Vagina (tissue), 2 donors: Measurements from ENCODE around the gene OR5B2. TPM values are rescaled to one million over a fixed set of nuclear protein-coding genes. Genes with fewer than 3 reads are reported as not detected.
"Not testable (repeated sequence)": the region's sequence is repeated elsewhere in the genome, so short reads cannot be mapped to it uniquely, and the experiment has no call there.

ENCODE experiments used
- DNase-seq, 2 donors: peaks; one replicate each; pipeline ENCODE4 v3.0.0-alpha.2; 2017; ENCODE audit errors: extremely low spot score in 2 of 2
- H3K27ac ChIP-seq: fragments of 200-600 bp; sonication (generic); one replicate; pipeline ENCODE4 v1.5.1; 2019
- H3K27me3 ChIP-seq: fragments of 200-600 bp; sonication (generic); one replicate; pipeline ENCODE4 v1.5.1; 2019
- H3K36me3 ChIP-seq, 2 donors: fragments of 200-600 bp; sonication (generic); one replicate each; pipeline ENCODE4 v1.5.1; 2017 to 2019
- H3K4me1 ChIP-seq: fragments of 200-600 bp; sonication (generic); one replicate; pipeline ENCODE4 v1.5.1; 2019
- H3K4me3 ChIP-seq, 2 donors: fragments of 200-600 bp; sonication (generic); 1 replicate in 1 of 2; 2 replicates in 1 of 2; pipeline ENCODE4 v1.5.1; 2016 to 2019
- H3K9me3 ChIP-seq: fragments of 200-600 bp; sonication (generic); one replicate; pipeline ENCODE4 v1.5.1; 2019
- POLR2A ChIP-seq, 2 donors: fragments of 450-650 bp; IDR thresholded peaks; one replicate each; pipeline ENCODE4 v1.6.1; 2017; ENCODE audit warnings: antibody characterized with exemption in 2 of 2, mild to moderate bottlenecking in 2 of 2, moderate library complexity in 2 of 2
- POLR2AphosphoS5 ChIP-seq, 2 donors: sonication (generic); formaldehyde crosslinking; IDR thresholded peaks; one replicate each; pipeline ENCODE4 v1.9.0; 2017; ENCODE audit warnings: antibody characterized with exemption in 2 of 2, mild to moderate bottlenecking in 2 of 2, low read depth in 1 of 2; ENCODE audit not compliant: insufficient read depth in 1 of 2
- intact Hi-C: fragments of 100-400 bp; cut with DNase I; formaldehyde crosslinking; loops from one replicate; pipeline ENCODE4 v1.15.1; 2023
- total RNA-seq: library from RNA; depleted of rRNA; stranded (reverse); fragments of >200 nt; gene quantifications from one replicate; pipeline ENCODE4 v1.2.3, GENCODE V29; 2016
- TF ChIP-seq, protein P1 (sequence below), 3 experiments: fragments of 450-650 bp in 2 of 3; fragments of 200-600 bp in 1 of 3; sonication (generic) in 1 of 3; IDR thresholded peaks; one replicate each; pipeline ENCODE4 v1.5.1; 2017 to 2019; ENCODE audit warnings: antibody characterized with exemption in 3 of 3, mild to moderate bottlenecking in 2 of 3, moderate library complexity in 2 of 3

The OR5B2 gene
- total RNA-seq, 1 donor from 2014 or later, result not detected

DNA sequence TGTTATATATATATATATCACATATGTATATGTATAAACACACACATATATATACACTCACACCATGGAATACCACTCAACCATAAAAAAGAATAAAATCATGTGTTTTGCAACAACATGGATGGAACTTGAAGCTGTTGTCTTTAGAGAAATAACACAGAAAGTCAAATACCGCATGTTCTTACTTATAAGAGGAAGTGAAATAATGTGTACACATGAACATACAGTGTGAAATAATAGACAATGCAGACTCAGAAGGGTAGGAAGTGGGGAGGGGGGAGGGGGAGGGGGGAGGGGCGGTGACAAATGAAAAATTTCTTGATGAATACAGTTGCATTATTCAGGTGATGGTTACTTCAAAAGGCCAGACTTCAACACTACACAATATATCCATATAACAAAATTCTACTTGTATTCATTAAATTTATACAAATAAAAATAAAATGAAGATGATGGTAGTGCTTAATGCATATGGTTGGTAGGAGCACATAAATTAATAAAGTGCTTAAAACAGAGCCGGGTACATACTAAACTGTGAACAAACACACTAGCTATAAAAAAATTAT lies 5.8 kb upstream of the OR5B2 start:
- TF ChIP-seq, protein P1, sequence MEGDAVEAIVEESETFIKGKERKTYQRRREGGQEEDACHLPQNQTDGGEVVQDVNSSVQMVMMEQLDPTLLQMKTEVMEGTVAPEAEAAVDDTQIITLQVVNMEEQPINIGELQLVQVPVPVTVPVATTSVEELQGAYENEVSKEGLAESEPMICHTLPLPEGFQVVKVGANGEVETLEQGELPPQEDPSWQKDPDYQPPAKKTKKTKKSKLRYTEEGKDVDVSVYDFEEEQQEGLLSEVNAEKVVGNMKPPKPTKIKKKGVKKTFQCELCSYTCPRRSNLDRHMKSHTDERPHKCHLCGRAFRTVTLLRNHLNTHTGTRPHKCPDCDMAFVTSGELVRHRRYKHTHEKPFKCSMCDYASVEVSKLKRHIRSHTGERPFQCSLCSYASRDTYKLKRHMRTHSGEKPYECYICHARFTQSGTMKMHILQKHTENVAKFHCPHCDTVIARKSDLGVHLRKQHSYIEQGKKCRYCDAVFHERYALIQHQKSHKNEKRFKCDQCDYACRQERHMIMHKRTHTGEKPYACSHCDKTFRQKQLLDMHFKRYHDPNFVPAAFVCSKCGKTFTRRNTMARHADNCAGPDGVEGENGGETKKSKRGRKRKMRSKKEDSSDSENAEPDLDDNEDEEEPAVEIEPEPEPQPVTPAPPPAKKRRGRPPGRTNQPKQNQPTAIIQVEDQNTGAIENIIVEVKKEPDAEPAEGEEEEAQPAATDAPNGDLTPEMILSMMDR (IDR thresholded peaks at IDR 0.05), result no peak
- TF ChIP-seq POLR2A (IDR thresholded peaks at IDR 0.05), result no peak
- TF ChIP-seq POLR2AphosphoS5 (IDR thresholded peaks at IDR 0.05; ENCODE audit: insufficient read depth in 1 of 2, low read depth in 1 of 2), result no peak
- Histone ChIP-seq H3K4me3 (no peak overlapping the region), H3K27me3 (no peaks in the 10 kb centered on the region), H3K9me3 (no peaks in the 10 kb centered on the region), H3K4me1 (no peaks in the 10 kb centered on the region), H3K36me3 (no peaks in the 10 kb centered on the region), H3K27ac (no peak overlapping the region)
- DNase-seq, result no peak
- intact Hi-C loops, result no loop called here

DNA sequence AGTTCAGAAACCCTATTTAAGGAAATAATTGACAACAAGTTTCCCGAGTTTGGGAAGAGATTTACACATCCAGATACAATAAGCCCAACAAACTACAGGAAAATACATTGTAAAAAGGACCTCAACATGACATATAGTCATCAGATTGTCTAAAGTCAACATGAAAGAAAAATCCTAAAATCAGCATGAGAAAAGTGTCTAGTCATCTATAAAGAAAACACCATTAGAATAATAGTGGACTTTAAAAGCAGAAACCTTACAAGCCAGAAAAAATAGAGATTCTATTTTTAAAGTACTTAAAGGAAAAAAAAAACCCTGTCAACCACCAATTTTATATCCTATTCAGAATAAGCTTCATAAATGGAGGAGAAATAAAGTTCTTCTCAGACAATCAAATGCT lies 1.4 kb upstream of the OR5B2 start:
- TF ChIP-seq, protein P1 (IDR thresholded peaks at IDR 0.05), result no peak
- no peak for TF ChIP-seq POLR2A (IDR thresholded peaks at IDR 0.05)
- TF ChIP-seq POLR2AphosphoS5 (IDR thresholded peaks at IDR 0.05; ENCODE audit: insufficient read depth in 1 of 2, low read depth in 1 of 2), result no peak
- no peaks in the 10 kb centered on the region for H3K36me3 ChIP-seq
- intact Hi-C loops, result no loop called here
- H3K27me3 ChIP-seq, result no peaks in the 10 kb centered on the region
- H3K4me1 ChIP-seq, result no peaks in the 10 kb centered on the region
- H3K27ac ChIP-seq, result no peak overlapping the region
- H3K9me3 ChIP-seq, result no peaks in the 10 kb centered on the region
- no peak overlapping the region for H3K4me3 ChIP-seq
- no peak for DNase-seq

DNA sequence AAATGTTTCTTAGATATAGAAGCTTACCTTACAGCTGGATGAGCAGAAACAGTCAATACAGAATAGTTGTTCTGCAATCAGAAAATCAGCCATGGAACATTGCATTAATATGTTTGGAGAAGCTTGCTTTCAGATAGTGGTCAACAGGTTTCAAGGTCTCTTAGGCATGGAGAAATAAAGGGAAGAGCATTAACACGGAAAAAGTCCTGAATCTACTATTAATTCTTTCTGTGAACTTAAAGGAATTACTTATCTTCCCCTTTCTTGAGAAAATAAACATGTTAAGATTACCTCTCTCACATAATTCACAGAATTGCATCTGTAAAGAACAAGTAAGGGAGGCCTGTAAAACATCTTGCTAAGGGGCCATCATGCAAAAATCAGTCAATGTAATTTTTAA lies 21.1 kb downstream of the OR5B2 start, which contains the start of gene OR5B3:
Gene OR5B3 (minus strand): TSS at position 101 of the 400 bp plus-strand sequence. CDS start 3,465 bp downstream, outside the sequence.
- Histone ChIP-seq H3K36me3 (no peaks in the 10 kb centered on the region), H3K27me3 (no peaks in the 10 kb centered on the region), H3K27ac (no peak within 1 kb of the TSS), H3K9me3 (no peaks in the 10 kb centered on the region), H3K4me3 (no peak within 1 kb of the TSS), H3K4me1 (no peaks in the 10 kb centered on the region)
- intact Hi-C loops, result no loop called here
- DNase-seq, result no peak
- no peak for TF ChIP-seq POLR2AphosphoS5 (IDR thresholded peaks at IDR 0.05; ENCODE audit: insufficient read depth in 1 of 2, low read depth in 1 of 2)
- TF ChIP-seq, protein P1 (IDR thresholded peaks at IDR 0.05), result no peak
- TF ChIP-seq POLR2A (IDR thresholded peaks at IDR 0.05), result no peak

DNA sequence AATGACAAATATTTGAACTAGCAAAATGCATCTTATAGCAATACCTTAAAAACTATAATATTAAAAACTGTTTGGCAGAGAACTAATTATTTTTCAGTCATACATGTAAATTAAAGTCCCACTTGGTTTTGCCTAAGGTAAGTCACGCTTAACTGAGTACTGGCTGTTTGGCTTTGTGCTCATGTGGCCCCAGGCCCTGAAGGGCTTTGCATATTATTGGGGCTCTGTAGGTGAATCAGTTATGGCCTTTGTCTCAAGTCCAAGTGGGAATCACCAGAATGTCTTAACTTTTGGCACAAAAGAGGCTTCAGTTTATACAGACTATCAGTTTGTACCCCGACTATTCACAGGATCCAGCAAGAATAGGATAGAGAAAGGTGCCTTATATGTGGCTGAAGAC lies 28.3 kb downstream of the OR5B2 start:
- H3K36me3 ChIP-seq, H3K27me3 ChIP-seq, H3K4me3 ChIP-seq, H3K4me1 ChIP-seq, DNase-seq, intact Hi-C loops, H3K27ac ChIP-seq, H3K9me3 ChIP-seq: not testable (repeated sequence)

DNA sequence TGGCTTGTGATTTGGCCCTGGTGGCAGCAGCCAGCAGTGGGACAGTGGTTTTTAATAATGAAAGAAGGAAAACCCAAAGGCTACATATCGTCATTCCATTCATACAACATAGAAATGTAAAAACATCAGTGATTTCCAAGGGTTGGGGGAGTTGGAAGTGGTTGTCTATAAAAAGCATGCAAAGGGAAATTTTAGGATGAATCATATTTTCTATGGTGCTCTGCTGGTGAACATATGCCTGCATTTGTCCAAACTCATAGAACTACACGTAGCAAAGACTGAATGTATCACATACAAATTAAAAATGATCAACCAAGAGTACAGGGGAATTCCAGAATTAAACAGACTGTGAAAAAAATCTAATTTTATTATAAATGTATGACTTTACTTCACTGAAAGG lies 32.3 kb downstream of the OR5B2 start:
- no peak overlapping the region for H3K27ac ChIP-seq

More for the DNA sequence above, 32.3 kb downstream of the OR5B2 start:
- DNase-seq, result no peak
- intact Hi-C loops, result no loop called here
- Histone ChIP-seq H3K4me3 (no peak overlapping the region), H3K9me3 (no peaks in the 10 kb centered on the region), H3K36me3 (no peaks in the 10 kb centered on the region), H3K4me1 (no peaks in the 10 kb centered on the region), H3K27me3 (no peaks in the 10 kb centered on the region)
- TF ChIP-seq POLR2A (IDR thresholded peaks at IDR 0.05), result no peak
- TF ChIP-seq, protein P1 (IDR thresholded peaks at IDR 0.05), result no peak
- TF ChIP-seq POLR2AphosphoS5 (IDR thresholded peaks at IDR 0.05; ENCODE audit: insufficient read depth in 1 of 2, low read depth in 1 of 2), result no peak
